GM13977 (cell line): ENCODE data around the gene BRMS1L.

Experiments
- DNase-seq: peaks from one replicate; pipeline ENCODE4 v3.0.0; 2012; ENCODE audit warnings: low spot score
- CTCF ChIP-seq: IDR thresholded peaks from 2 replicates; pipeline ENCODE4 v1.5.1; 2012; ENCODE audit warnings: mild to moderate bottlenecking, control low read depth; ENCODE audit not compliant: insufficient read depth; ENCODE audit errors: extremely low read depth, missing control alignments
- in situ Hi-C: fragments of 300-500 bp; cut with MboI; formaldehyde crosslinking; loops from one replicate; pipeline ENCODE4 v1.12.0; 2022; ENCODE audit warnings: low sequenced_read_pairs, low pct_unique_long_range_greater_than_20kb, mixed read lengths, inconsistent platforms; ENCODE audit not compliant: unreplicated experiment

Gene BRMS1L

GRCh38 chr14:35853225-35853624 lies 27.1 kb downstream of the BRMS1L start:
- no peak for DNase-seq
- TF ChIP-seq CTCF: no peak
- in situ Hi-C loops: no loop called here

- DNase-seq: no peak
- in situ Hi-C loops: no loop called here
Measured at GRCh38 chr14:35854696-35855270, 28.6 kb downstream of the BRMS1L start.

GRCh38 chr14:35855876-35856481 lies 29.8 kb downstream of the BRMS1L start:
- no peak for TF ChIP-seq CTCF
- peak; percentile 55 for DNase-seq
- in situ Hi-C loops: no loop called here

More at GRCh38 chr14:35854696-35855270, 28.6 kb downstream of the BRMS1L start:
- no peak for TF ChIP-seq CTCF

GRCh38 chr14:35858521-35859209 lies 32.5 kb downstream of the BRMS1L start:
- no peak for DNase-seq
- no peak for TF ChIP-seq CTCF
- in situ Hi-C loops: no loop called here

- TF ChIP-seq CTCF: no peak
- DNase-seq: no peak
- in situ Hi-C loops: no loop called here
Measured at GRCh38 chr14:35861204-35861868, 35.2 kb downstream of the BRMS1L start.

- no peak for TF ChIP-seq CTCF
- DNase-seq: no peak
- in situ Hi-C loops: no loop called here
Measured at GRCh38 chr14:35865611-35866324, 39.6 kb downstream of the BRMS1L start.
